Limb (tissue), 2 donors: ENCODE data around the gene PPP1R36.
"Not testable (repeated sequence)": the region's sequence is repeated elsewhere in the genome, so short reads cannot be mapped to it uniquely, and the experiment has no call there.

Experiments used
- DNase-seq, 2 donors: peaks; one replicate each; pipeline ENCODE4 v3.0.0-alpha.2; 2016; ENCODE audit errors: extremely low spot score in 2 of 2

PPP1R36 gene

DNA sequence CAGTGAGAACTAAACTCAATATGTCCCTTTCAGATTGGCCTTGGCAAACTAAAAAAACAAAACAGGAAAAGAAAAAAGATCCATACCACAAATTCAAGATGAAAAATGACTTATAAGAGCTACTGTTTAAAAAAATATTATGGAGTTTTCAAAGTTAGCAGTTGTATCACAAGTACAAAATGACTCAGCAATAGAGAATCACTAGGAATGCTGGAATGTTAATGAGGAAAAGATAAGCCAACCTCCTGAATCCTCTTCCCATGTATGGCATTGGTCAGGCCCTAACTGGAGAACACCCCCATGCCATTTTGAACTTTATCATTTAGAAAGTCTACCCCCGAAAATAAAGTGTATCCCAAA lies 62.2 kb downstream of the PPP1R36 start:
- no peak for DNase-seq

GRCh38 chr14:64612971-64613666 lies 63.4 kb downstream of the PPP1R36 start:
- DNase-seq, result no peak

GRCh38 chr14:64614166-64614565 lies 64.4 kb downstream of the PPP1R36 start:
- no peak for DNase-seq

DNA sequence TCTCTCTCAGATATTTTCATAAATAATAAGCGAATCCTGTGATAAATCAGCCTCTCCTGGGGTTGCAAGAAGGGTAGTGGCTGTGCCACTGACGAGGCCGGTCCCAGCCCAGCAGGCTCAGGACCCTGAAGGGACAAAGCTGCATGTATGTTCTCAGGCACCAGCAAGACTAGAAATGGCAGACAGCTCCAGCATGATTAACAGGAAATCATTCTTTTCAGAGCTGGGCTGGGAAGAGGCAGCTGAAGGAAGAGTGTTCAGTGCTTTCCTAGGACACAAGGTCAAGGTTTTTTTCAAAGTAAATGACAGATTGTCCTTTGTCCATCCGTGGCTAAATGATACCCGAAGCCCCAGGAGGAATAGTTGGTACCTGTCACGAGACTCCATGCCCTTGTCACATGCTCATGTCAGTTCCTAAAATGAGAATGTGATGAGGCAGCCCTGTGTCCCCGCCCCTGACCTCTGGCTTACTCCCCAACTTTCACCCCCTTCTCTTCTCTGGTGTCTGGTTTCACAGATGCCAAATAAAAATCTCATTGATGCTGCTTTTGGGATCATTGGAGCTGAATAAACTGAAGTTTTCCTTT lies 65.1 kb downstream of the PPP1R36 start:
- DNase-seq, result no peak

DNA sequence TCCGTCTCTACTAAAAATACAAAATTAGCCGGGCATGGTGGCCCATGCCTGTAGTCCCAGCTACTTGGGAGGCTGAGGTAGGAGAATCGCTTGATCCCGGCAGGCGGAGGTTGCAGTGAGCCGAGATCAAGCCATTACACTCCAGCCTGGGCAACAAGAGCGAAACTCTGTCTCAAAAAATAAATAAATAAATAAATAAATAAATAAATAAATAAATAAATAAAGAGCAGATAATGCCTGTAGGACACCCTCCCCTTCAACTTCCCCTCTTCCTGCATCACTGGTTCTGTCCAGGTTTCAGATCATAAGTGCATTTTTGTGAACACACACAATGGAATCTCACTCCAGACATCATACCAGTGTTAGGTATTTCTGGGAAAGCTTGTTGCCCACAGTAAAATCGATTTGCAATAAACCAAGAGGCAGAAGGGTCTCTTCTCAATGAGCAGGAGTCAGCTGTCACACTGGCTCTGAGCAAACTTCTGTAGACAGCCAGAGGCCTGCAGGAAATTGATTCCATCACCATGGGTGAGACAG lies 68.2 kb downstream of the PPP1R36 start:
- DNase-seq, result not testable (repeated sequence)

DNA sequence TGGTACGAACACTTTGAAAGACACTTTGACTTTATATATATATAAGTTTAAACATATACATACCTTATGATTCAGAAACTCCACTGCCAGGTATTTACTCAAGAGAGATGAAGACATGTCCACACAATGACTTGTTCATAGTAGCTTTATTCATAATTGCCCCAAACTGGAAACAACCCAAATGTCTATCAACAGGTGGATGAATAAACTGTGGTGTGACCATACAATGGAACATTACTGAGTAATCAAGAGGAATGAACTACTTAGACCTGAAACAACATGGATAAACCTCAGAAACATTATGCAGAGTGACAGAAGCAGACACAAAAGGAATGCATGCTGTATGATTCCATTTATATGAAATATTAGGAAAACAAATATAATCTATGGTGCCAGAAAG lies 71.1 kb downstream of the PPP1R36 start:
- DNase-seq, result no peak

DNA sequence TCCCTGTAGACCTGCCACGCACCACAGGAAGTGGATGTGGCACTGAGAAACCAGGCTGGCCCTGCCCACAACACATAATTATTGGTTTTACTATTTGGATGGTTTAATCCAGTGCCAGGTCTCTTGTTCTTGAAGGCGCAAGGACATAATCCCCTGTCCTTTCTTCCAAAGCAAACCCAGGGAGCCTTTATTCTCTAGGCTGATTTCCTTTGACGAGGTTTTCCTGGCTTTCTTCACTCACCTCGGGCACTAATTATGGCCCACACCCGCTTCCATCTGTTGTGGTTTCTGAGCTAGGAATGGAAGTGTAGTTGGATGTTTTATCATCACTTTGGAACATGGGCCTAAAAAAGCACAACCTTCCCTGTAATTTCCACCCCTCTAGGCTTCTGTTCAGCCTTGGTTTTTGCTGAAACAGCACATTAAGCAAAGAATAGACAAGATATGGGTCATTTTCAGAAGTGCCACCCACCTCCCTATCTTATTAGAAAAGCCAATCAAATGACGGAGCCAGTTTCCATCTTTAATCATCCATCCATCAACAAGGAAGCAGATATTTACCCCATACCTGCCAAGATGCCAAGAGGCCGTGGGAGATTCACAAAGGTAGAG lies 73.9 kb downstream of the PPP1R36 start:
- no peak for DNase-seq

GRCh38 chr14:64625386-64626232 lies 75.8 kb downstream of the PPP1R36 start:
- no peak for DNase-seq

DNA sequence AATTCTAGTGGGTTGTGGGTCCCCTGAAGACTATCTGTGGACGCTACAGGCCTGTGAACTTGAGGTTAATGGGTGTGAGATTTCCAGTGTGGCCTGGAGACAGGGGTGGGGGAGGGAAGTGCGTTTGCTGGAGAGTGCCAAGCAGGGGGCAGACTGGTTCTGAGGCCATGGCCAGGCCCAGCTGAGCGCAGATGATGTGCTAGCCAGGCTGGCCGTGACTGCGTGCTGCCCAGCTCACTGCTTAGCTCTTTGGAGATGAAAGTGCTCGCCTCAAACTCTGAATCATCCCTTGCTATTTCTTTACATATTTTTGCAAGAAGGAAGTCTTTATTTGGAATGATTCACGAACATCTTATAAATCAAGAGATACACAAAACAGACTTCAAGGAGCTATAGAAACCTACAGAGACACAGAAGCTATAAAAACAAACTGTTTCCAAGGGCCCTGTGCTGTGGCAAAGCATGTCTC lies 79.2 kb downstream of the PPP1R36 start:
- DNase-seq, result no peak

DNA sequence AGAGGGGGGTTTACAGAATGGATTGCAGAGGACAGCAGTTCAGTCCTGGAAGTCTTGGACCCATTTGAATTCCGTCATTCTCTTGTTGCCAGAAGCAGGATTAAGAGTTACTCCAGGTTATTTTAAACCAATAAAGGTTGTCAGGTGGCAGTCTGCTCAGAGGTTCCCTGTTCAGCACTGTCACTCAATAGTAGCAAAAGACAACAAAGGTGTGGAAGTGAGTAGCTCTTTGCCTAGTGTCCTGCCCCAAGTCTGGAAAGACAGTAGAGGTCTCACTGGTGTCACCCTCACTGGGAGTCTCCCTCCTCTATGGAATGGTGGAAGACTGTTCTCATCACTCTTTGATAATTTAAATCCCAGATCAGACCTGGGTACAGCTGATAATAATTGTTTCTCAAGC lies 81.0 kb downstream of the PPP1R36 start:
- DNase-seq, result no peak

DNA sequence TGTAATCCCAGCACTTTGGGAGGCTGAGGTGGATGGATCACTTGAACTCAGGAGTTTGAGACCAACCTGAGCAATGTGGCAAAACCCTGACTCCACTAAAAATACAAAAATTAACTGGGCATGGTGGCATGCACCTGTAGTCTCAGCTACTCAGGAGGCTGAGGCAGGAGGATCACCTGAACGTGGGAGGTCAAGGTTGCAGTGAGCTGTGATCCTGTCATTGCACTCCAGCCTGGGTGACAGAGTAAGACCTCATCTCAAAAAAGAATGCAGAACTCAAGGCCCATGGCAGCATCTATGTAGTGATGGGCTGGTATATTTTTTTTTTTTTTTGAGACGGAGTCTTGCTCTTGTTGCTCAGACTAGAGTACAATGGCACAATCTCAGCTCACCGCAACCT lies 81.5 kb downstream of the PPP1R36 start:
- not testable (repeated sequence) for DNase-seq

DNA sequence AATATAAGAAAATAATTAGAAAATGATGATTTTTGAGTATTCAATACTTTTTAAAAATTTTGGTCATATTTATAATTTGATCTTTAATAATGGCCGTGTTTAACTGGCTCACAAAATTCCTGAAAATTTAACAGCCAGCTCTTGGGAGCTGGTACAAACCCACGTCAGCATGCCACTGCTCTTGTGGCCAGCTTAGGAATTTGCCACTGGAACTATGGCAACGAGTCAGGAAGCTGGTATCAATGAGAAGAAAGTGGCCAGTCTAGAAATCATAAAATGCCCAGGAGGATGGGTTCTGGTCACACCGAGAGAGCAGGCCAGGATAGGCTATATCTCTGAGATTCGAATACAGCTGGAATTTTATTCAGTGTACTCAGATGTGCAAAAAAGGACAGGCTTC lies 82.3 kb downstream of the PPP1R36 start:
- DNase-seq, result no peak

DNA sequence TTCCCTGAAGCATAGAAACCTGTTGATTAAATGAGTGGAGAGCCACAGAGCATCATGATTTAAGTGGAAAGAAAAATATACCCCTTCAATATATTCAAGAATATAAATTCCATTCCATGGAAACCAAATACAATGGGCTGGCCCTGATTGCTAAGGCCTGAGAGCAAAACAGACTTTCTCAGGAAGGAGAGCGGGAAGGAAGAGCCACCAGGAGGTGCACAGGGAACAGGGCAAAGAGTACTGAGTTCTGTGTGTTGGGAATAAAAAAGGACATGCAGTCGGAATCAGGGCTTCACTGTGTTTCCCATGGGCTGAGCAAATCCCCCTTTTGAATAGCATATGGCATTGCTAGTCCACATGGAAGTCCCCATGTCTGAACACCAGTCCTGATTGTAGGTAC lies 84.8 kb downstream of the PPP1R36 start:
- DNase-seq, result no peak

DNA sequence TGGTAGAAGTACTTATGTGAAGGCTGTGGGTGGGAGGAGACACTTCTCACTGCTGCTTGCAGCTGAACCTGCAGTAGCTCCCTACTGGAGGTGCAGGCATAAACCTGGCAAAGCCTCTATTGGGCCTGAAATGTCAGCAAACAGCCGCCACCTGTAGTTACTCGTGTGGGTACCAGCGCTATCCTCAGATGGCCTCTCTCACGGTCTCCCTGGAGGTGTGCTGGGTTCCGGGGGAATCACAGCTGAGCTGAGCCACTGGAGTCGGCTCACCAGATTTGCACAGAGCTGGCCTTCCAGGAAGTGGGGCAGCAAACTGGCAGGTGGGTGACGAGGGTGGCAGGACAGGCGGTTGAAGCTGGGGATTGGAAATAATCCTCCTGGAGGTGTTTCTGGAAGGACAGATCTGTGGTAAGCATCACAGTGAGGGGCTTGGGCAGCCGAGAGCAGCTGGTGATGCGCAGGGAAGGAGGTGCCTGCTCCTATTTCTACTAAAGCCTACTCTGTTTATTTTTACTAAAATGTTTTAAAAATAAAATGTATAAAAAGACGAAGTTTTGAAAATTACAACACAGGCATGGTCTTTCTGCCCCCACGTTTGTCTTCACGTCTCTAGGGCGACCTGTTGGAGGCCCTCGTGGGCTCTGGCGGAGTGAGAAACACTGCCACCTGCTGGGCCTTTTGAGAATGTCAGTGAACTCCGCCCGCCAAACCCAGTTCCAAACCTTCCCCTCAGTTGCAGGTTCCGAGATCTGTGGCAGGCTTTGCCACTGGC lies 86.6 kb downstream of the PPP1R36 start:
- peak; percentile 65 to 81 for DNase-seq

- DNase-seq, result no peak
These were observed 87.2 kb downstream of the PPP1R36 start for GRCh38 chr14:64636980-64637429.

- DNase-seq, result no peak
These were observed 88.1 kb downstream of the PPP1R36 start for GRCh38 chr14:64637735-64638473.

DNA sequence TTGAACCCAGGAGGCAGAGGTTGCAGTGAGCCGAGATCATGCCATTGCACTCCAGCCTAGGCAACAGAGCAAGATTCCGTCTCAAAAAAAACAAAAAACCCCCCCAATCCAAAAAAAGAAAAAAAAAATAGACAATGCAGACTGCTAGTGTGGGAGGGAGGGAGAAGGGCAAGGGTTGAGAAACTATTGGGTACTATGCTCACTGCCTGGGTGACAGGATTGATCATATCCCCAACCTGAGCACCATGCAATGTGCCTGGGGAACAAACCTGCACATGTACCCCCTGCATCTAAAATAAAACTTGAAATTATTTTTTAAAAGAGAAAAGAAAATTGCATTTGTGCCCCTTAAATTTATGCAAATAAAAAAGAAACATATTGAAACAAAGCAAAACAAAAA lies 88.9 kb downstream of the PPP1R36 start:
- no peak for DNase-seq
